Endothelial cell (in vitro differentiated cells): ENCODE measurements around the gene SBK2. TPM values are rescaled to one million over a fixed set of nuclear protein-coding genes. Genes with fewer than 3 reads are reported as not detected.
A peak's percentile ranks its signal among the peaks of the same experiment; 100 is the strongest.
"Not testable (repeated sequence)": the region's sequence is repeated elsewhere in the genome, so short reads cannot be mapped to it uniquely, and the experiment has no call there.

Experiments used
- DNase-seq: peaks from one replicate; pipeline ENCODE4 v3.0.0; 2021; ENCODE audit warnings: low spot score
- H3K27ac Mint-ChIP-seq: one replicate; pipeline ENCODE4 v1.8.0; 2021; ENCODE audit warnings: mixed read lengths, inconsistent platforms; ENCODE audit not compliant: unreplicated experiment
- H3K27me3 Mint-ChIP-seq: one replicate; pipeline ENCODE4 v1.8.0; 2021; ENCODE audit warnings: mild to moderate bottlenecking, moderate library complexity, mixed read lengths, inconsistent platforms; ENCODE audit not compliant: unreplicated experiment
- H3K36me3 Mint-ChIP-seq: one replicate; pipeline ENCODE4 v1.8.0; 2021; ENCODE audit warnings: mild to moderate bottlenecking, low read depth, mixed read lengths, inconsistent platforms; ENCODE audit not compliant: unreplicated experiment
- H3K4me1 Mint-ChIP-seq: one replicate; pipeline ENCODE4 v1.8.0; 2021; ENCODE audit warnings: mild to moderate bottlenecking, mixed read lengths, inconsistent platforms; ENCODE audit not compliant: unreplicated experiment
- H3K4me3 Mint-ChIP-seq: one replicate; pipeline ENCODE4 v1.8.0; 2021; ENCODE audit warnings: mild to moderate bottlenecking, mixed read lengths, inconsistent platforms; ENCODE audit not compliant: unreplicated experiment
- H3K9me3 Mint-ChIP-seq: one replicate; pipeline ENCODE4 v1.8.0; 2021; ENCODE audit warnings: mixed read lengths, inconsistent platforms; ENCODE audit not compliant: unreplicated experiment
- long read RNA-seq: library from polyadenylated mRNA; unstranded; transcript quantifications from one replicate; pipeline ENCODE4 v2.0.0, GENCODE V29; 2020; ENCODE audit not compliant: unreplicated experiment
- total RNA-seq: library from RNA; stranded (reverse); fragmentation: NEBNext Ultra II Directional; extraction: Animal tissue kit (Norgen Biotek cat#: 25700); gene quantifications from one replicate; pipeline ENCODE4 v1.2.1, GENCODE V29; 2021; ENCODE audit not compliant: unreplicated experiment
- TF ChIP-seq, protein P1 (sequence below): fragments of 200-600 bp; sonication (generic); IDR thresholded peaks from one replicate; pipeline ENCODE4 v1.5.0; 2021; ENCODE audit warnings: antibody characterized with exemption; ENCODE audit not compliant: unreplicated experiment

SBK2 gene, protein sequence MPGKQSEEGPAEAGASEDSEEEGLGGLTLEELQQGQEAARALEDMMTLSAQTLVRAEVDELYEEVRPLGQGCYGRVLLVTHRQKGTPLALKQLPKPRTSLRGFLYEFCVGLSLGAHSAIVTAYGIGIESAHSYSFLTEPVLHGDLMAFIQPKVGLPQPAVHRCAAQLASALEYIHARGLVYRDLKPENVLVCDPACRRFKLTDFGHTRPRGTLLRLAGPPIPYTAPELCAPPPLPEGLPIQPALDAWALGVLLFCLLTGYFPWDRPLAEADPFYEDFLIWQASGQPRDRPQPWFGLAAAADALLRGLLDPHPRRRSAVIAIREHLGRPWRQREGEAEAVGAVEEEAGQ
- total RNA-seq: 0.69 TPM
- long read RNA-seq, partial matches to known transcripts: 0 of 1 reads
- long read RNA-seq, other reads (novel, unspliced or antisense): 1 of 1 reads

DNA sequence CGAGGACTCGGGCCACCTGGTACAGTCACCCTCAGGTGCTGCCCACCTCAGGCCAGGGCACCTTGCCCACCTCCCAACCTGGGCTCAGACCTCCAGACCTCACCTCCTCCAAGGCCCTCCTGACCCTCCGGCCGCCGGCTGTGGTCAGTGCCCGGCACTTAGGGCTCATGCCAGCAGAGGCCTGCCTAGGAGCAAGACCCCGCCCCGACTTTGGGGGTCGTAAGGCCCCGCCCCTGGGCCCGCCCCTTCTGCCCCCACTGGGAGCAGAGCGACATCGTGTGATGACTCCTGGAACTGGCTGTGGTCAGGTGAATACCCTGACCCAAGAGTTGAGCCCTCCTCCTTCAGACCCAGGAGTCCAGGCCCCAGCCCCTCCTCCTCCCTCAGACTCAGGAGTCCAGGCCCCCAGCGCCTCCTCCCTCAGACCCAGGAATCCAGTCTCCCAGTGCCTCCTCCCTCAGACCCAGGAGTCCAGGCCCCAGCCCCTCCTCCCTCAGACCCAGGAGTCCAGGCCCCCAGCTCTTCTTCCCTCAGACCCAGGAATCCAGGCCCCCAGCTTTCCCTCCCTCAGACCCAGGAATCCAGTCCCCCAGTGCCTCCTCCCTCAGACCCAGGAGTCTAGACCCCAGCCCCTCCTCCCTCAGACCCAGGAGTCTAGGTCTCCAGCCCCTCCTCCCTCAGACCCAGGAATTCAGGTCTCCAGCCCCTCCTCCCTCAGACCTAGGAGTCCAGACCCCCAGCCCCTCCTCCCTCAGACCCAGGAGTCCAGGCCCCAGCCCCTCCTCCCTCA lies at the start of gene SBK2:
Gene SBK2, minus strand, starts transcription at position 183 of the 790 bp plus-strand sequence. CDS start 839 bp downstream, outside the sequence.
- Mint-ChIP-seq H3K9me3 (no peaks in the 10 kb centered on the region), H3K4me1 (no peaks in the 10 kb centered on the region), H3K4me3 (no peak within 1 kb of the TSS), H3K27me3 (peaks cover 7% of the 10 kb centered on the region), H3K36me3 (peaks cover 9% of the 10 kb centered on the region), H3K27ac (peak within 1 kb of the TSS; percentile 24)
- DNase-seq: peak; percentile 55
- TF ChIP-seq, protein P1, sequence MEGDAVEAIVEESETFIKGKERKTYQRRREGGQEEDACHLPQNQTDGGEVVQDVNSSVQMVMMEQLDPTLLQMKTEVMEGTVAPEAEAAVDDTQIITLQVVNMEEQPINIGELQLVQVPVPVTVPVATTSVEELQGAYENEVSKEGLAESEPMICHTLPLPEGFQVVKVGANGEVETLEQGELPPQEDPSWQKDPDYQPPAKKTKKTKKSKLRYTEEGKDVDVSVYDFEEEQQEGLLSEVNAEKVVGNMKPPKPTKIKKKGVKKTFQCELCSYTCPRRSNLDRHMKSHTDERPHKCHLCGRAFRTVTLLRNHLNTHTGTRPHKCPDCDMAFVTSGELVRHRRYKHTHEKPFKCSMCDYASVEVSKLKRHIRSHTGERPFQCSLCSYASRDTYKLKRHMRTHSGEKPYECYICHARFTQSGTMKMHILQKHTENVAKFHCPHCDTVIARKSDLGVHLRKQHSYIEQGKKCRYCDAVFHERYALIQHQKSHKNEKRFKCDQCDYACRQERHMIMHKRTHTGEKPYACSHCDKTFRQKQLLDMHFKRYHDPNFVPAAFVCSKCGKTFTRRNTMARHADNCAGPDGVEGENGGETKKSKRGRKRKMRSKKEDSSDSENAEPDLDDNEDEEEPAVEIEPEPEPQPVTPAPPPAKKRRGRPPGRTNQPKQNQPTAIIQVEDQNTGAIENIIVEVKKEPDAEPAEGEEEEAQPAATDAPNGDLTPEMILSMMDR: no peak

DNA sequence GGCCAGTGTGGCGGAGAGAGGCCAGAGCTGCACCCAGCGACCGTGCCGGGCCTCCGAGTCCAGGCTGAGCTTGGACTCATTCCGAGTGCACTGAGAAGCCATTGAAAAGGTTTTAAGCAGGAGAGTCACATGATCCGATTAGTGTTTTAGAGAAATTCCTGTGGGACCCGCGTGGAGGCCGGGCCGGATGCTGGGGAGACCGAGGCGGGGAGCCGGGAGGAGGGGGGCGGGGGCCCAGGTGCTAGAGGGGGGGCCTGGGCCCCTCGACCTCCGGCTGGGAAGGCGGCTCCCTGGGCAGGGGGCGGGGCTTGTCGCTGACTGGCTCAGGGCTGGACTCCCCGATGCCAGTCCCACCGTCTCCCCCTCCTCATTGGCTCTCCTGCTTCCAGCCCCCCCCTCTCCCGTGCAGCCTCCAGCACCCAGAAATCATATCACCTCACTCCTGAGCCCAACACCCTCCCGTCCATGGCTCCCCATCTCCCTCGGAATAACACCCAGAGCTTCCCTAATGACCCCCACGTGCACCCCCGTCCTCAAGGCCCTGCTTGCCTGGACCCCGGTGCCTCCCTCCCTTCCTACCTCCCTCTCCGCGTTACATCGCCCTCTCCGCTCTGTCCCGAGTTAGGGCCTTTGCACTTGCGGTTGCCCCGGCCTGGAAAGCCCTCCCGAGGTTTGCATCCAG lies 48.9 kb upstream of the SBK2 start:
- Mint-ChIP-seq H3K27ac (peak overlapping the region; percentile 82), H3K4me3 (peak overlapping the region; percentile 89), H3K9me3 (no peaks in the 10 kb centered on the region), H3K4me1 (peaks cover 22% of the 10 kb centered on the region), H3K27me3 (peaks cover 16% of the 10 kb centered on the region), H3K36me3 (peaks cover 4% of the 10 kb centered on the region)
- TF ChIP-seq, protein P1: no peak
- DNase-seq: peak; percentile 77

DNA sequence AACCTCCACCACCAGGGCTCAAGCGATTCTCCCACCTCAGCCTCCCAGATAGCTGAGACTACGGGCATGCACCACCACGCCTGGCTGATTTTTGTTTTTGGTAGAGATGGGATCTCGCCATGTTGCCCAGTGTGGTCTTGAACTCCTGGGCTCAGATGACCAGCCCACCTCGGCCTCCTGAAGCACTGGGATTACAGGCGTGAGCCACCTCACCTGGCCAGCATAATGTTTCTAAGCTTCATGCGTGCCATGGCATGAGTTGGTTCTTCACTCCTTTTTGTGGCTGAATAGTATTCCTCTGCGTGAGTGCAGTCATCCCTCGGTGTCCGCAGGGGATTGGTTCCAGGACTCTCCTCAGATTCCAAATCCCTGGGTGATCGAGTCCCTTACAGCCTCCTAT lies 47.9 kb upstream of the SBK2 start:
- Mint-ChIP-seq H3K27me3 (peaks cover 13% of the 10 kb centered on the region), H3K4me3 (no peak overlapping the region), H3K27ac (no peak overlapping the region), H3K36me3 (peaks cover 6% of the 10 kb centered on the region), H3K4me1 (peaks cover 24% of the 10 kb centered on the region), H3K9me3 (no peaks in the 10 kb centered on the region)
- TF ChIP-seq, protein P1: no peak
- DNase-seq: no peak

DNA sequence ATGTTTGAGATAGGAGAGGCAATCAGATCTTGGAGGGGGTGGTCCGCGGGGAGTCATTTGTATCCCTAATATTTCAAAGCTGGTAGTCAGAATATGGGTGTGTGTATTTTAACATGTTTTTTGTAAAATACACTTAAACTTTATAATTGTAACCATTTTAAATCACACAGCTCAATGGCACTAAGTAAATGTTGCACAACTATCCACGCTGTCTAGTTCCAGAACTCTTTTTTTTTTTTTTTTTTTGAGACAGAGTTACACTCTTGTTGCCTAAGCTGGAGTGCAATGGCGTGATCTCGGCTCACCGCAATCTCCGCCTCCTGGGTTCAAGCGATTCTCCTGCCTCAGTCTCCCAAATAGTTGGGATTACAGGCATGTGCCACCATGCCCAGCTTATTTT lies 47.0 kb upstream of the SBK2 start:
- not testable (repeated sequence) for H3K27ac Mint-ChIP-seq, H3K4me3 Mint-ChIP-seq, H3K9me3 Mint-ChIP-seq, DNase-seq
- H3K4me1 Mint-ChIP-seq: peaks cover 29% of the 10 kb centered on the region
- peaks cover 10% of the 10 kb centered on the region for H3K36me3 Mint-ChIP-seq
- H3K27me3 Mint-ChIP-seq: peaks cover 13% of the 10 kb centered on the region

DNA sequence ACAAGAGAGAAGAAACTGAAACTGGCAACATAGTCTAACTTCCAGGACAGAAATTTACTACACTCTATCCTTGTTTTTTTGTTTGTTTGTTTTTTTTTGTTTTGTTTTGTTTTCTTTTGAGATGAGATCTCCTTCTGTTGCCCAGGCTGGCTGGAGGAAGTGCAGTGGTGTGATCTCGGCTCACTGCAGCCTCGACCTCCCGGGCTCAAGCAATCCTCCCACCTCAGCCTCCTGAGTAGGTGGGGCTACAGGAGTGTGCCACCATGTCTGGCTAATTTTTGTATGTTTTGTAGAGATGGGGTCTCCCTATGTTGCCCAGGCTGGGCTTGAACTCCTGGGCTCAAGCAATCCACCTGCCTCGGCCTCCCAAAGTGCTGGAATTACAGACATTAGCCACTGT lies 45.4 kb upstream of the SBK2 start:
- H3K27ac Mint-ChIP-seq, DNase-seq, H3K9me3 Mint-ChIP-seq, H3K4me3 Mint-ChIP-seq: not testable (repeated sequence)
- Mint-ChIP-seq H3K4me1 (peaks cover 26% of the 10 kb centered on the region), H3K27me3 (peaks cover 10% of the 10 kb centered on the region), H3K36me3 (peaks cover 13% of the 10 kb centered on the region)
